Activated CD8-positive, alpha-beta T cell treated with anti-CD3 and anti-CD28 coated beads, Interleukin-2, amount 10 ng/mL, durations not matched to agents 7 days and 5 days (primary cell): ENCODE results near the gene TMOD2. TPM values are rescaled to one million over a fixed set of nuclear protein-coding genes. Genes with fewer than 3 reads are reported as not detected.

Experiments used
- ATAC-seq: fragments of 150-1000 bp; cut with Tn5 transposase; one replicate; pipeline ENCODE4 v1.10.0; 2021; ENCODE audit warnings: moderate library complexity
- CTCF ChIA-PET: fragments of 350-600 bp; sonication (Branson Sonifier 250); formaldehyde crosslinking; loops from one replicate; lab custom pipeline; 2021; ENCODE audit warnings: antibody characterized with exemption; lab: Charles Lee
- POLR2A ChIA-PET: fragments of 350-600 bp; sonication (Branson Sonifier 250); formaldehyde crosslinking; loops from one replicate; lab custom pipeline; 2021; ENCODE audit warnings: antibody characterized with exemption; lab: Charles Lee
- DNase-seq: peaks from one replicate; pipeline ENCODE4 v3.0.0-alpha.2; 2020
- H3K27ac Mint-ChIP-seq: one replicate; pipeline ENCODE4 v1.8.0; 2021; ENCODE audit warnings: mild to moderate bottlenecking, mixed read lengths
- H3K27me3 Mint-ChIP-seq: one replicate; pipeline ENCODE4 v1.8.0; 2021; ENCODE audit warnings: low read depth, mixed read lengths
- H3K36me3 Mint-ChIP-seq: one replicate; pipeline ENCODE4 v1.8.0; 2021; ENCODE audit warnings: low read depth, mixed read lengths
- H3K4me1 Mint-ChIP-seq: one replicate; pipeline ENCODE4 v1.8.0; 2021; ENCODE audit warnings: low read depth, mixed read lengths
- H3K4me3 Mint-ChIP-seq: one replicate; pipeline ENCODE4 v1.8.0; 2021; ENCODE audit warnings: mild to moderate bottlenecking, mixed read lengths
- H3K9me3 Mint-ChIP-seq: one replicate; pipeline ENCODE4 v1.8.0; 2022; ENCODE audit warnings: mixed read lengths; ENCODE audit not compliant: insufficient read depth
- total RNA-seq, 2 experiments: library from RNA; stranded (reverse); gene quantifications; one replicate each; pipeline ENCODE4 v1.2.3, GENCODE V29; 2021

Gene TMOD2
- total RNA-seq = 10 to 100 TPM; 12.0 to 12.5 TPM

DNA sequence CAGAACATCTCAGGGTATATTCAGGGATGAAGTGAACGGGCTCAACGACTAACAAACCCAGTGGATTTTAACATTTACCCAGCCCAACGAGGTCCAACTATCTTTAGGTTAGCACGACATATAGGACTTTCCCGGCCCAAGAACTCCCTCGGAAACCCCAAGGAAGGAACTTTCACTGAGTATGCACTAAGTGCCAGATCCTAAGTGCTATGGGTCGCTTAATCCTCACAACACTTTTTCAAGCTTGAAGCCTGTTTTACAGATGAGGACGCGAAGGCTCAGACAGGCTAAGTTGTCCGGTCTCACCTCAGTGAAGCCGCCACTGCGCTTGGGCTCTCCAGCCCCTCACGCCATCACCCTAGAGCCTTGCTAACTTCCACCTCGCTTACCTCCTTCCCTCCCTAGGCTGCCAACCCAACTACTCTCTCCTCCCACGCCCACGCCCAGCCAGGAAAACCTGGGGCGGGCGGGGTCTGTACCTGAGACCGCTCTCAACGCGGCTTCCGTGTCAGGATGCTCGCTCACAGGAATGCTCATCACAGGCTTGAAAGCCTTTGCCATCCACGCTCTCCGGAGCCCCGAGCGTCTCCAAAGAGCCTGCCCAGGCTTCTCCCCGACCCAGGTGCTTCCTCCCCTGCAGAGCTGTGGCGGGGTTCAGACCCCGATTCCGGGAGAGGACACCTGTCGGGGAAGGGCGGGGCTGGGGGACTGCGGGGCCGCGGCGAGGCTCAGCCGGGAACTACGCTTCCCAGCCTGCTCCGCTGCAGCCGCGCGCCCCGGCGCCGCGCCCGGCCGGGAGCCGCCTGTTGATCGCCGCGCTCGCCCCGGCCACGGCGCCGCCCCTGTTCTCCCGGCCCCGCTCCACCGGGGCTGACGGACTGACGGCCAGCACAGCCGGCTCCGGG, at the start of gene TMOD2:
Gene TMOD2, plus strand, starts transcription at position 806 of the 905 bp plus-strand sequence. CDS start 14,845 bp downstream, outside the sequence.
- Mint-ChIP-seq H3K4me3 (peak within 1 kb of the TSS; percentile 83), H3K36me3 (peaks cover 16% of the 10 kb centered on the region), H3K9me3 (no peaks in the 10 kb centered on the region), H3K27ac (peak within 1 kb of the TSS; percentile 51), H3K27me3 (peaks cover 27% of the 10 kb centered on the region), H3K4me1 (peaks cover 46% of the 10 kb centered on the region)
- ChIA-PET POLR2A (no interaction called here), CTCF (interaction anchor here (0.8 to 2.9 kb wide), 3 partner anchors 16 to 25 kb away, joined by 3 to 17 read pairs (median 3); no protein-coding TSS in a partner anchor)
- peak; percentile 92 for ATAC-seq
- DNase-seq = peak; percentile 51

DNA sequence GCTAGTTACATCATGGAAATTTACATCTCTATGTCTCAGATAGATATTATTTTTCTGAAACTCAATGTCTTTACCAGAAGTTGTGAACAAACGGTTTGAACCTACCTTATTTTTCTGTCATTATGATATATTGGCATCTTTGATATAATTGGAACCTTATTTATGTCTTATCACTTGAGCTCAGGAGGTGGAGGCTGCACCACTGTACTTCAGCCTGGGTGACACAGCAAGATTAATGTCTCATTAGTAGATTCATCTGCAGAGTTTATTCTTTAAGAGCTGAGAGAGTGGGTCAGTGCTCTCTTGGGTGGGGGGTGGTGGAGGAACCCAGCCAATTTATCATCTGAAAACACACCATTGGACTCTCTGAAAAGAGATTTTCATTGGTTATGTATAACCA, 48.7 kb upstream of the TMOD2 start:
- no peaks in the 10 kb centered on the region for H3K36me3 Mint-ChIP-seq
- no peak for DNase-seq
- no peak for ATAC-seq
- ChIA-PET POLR2A (no interaction called here), CTCF (interaction anchor here (1.0 kb wide), 1 partner anchor 53 kb away, joined by 3 read pairs; no protein-coding TSS in a partner anchor)
- no peaks in the 10 kb centered on the region for H3K9me3 Mint-ChIP-seq
- no peaks in the 10 kb centered on the region for H3K4me1 Mint-ChIP-seq
- H3K27ac Mint-ChIP-seq = no peak overlapping the region
- H3K27me3 Mint-ChIP-seq = peaks cover 26% of the 10 kb centered on the region
- H3K4me3 Mint-ChIP-seq = no peak overlapping the region

DNA sequence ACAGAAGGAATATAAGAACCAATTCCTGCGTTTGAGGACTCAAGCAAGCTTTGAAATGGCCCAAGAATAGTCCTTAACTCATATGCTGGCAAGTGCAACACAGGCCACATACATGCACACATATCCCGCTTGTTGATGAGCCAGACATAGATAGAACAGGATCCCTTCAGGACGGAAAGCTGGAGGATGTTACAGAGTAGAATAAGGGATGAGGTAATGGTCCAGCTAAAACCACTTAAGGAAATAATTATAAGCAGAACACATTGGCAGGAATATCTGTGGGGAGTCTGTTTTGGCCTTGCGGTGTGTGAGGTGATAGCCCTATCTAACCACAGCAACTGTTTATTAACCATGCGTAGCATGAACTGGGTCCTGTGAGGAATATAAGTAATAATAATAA, 45.1 kb upstream of the TMOD2 start:
- Mint-ChIP-seq H3K27me3 (peaks cover 10% of the 10 kb centered on the region), H3K4me1 (no peaks in the 10 kb centered on the region), H3K9me3 (no peaks in the 10 kb centered on the region), H3K27ac (no peak overlapping the region), H3K36me3 (no peaks in the 10 kb centered on the region), H3K4me3 (no peak overlapping the region)
- ChIA-PET CTCF (interaction anchor here (0.7 to 1.4 kb wide), 2 partner anchors 56 to 70 kb away, joined by 4 read pairs; no protein-coding TSS in a partner anchor), POLR2A (no interaction called here)
- ATAC-seq = no peak
- DNase-seq = no peak

DNA sequence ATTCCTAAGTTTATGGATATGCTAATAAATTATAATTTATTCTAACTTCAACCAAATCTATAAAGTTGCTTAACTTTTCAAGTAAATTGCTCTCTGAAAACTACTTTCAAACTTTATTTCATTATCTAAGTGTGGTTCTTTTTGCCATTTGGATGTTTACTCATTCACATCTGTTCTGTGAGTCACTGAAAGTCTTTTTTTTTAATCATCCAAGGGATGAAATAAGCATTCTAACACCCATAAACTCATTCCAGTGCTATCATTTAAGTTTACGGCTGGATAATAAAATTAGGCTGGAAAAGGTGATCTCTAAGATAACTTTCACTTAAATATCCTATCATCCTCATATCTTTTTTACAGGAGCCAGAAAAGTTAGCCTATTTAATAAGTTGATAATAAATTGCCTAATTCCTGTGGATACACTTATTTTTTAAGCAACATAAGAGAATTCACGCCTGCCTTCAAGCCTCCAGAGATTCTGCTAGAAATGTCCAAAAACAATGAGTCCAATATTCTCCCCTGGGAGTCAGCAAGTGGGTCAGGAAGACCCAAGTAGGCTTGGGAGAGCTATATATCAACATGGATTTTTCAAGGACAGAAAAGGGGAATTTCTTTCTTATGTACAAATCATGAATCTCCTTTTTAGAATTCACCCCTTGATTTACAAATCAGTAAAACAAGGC, 44.3 kb upstream of the TMOD2 start:
- ChIA-PET POLR2A (no interaction called here), CTCF (interaction anchor here (1.0 to 1.4 kb wide), 2 partner anchors 29 to 69 kb away, joined by 3 to 4 read pairs; no protein-coding TSS in a partner anchor)
- H3K36me3 Mint-ChIP-seq = no peaks in the 10 kb centered on the region
- no peak for ATAC-seq
- H3K27ac Mint-ChIP-seq = no peak overlapping the region
- no peak for DNase-seq
- no peak overlapping the region for H3K4me3 Mint-ChIP-seq
- peaks cover 10% of the 10 kb centered on the region for H3K27me3 Mint-ChIP-seq
- no peaks in the 10 kb centered on the region for H3K4me1 Mint-ChIP-seq
- no peaks in the 10 kb centered on the region for H3K9me3 Mint-ChIP-seq

DNA sequence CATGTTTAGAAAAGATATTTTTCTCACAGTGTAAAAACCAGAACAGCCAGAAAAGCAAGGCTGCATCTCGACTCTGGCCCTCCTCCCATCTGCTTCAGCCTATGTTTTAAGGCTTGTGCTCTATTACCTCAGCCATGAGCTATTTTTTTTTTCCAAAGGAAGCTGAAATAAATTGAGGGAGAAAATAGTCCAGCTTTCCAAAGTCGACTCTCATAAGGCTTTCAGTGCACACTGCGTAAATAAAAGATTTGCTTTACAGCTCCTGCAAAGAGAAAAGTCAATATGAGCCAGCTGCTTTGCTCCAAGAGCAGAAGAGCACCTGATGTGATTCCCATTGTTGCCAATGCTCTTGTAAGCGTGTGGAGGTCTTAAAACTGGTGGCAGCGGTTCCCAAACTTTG, 43.4 kb upstream of the TMOD2 start:
- DNase-seq = no peak
- H3K36me3 Mint-ChIP-seq = no peaks in the 10 kb centered on the region
- H3K27me3 Mint-ChIP-seq = peaks cover 5% of the 10 kb centered on the region
- no peaks in the 10 kb centered on the region for H3K4me1 Mint-ChIP-seq
- no peak overlapping the region for H3K4me3 Mint-ChIP-seq
- ChIA-PET POLR2A (no interaction called here), CTCF (interaction anchor here (1.0 kb wide), 1 partner anchor 28 kb away, joined by 3 read pairs; no protein-coding TSS in a partner anchor)
- no peak overlapping the region for H3K27ac Mint-ChIP-seq
- no peak for ATAC-seq
- H3K9me3 Mint-ChIP-seq = no peaks in the 10 kb centered on the region

DNA sequence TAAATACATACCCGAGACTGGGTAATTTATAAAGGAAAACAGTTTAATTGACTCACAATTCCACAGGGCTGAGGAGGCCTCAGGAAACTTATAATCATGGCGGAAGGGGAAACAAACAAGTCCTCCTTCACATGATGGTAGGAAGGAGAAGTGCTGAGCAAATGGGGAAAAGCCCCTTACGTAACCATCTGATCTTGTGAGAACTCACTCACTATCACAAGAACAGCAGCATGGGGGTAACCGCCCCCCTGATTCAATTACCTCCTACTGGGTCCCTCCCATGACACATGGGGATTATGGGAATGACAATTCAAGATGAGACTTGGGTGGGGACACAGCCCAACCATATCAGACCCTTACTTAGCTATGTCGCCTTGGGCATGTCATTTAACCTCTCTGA, 42.4 kb upstream of the TMOD2 start:
- no peak overlapping the region for H3K27ac Mint-ChIP-seq
- H3K9me3 Mint-ChIP-seq = no peaks in the 10 kb centered on the region
- CTCF ChIA-PET = no interaction called here
- H3K36me3 Mint-ChIP-seq = no peaks in the 10 kb centered on the region
- DNase-seq (no peak), ATAC-seq (no peak)
- POLR2A ChIA-PET = no interaction called here
- H3K27me3 Mint-ChIP-seq = peaks cover 2% of the 10 kb centered on the region
- no peak overlapping the region for H3K4me3 Mint-ChIP-seq
- H3K4me1 Mint-ChIP-seq = no peaks in the 10 kb centered on the region

DNA sequence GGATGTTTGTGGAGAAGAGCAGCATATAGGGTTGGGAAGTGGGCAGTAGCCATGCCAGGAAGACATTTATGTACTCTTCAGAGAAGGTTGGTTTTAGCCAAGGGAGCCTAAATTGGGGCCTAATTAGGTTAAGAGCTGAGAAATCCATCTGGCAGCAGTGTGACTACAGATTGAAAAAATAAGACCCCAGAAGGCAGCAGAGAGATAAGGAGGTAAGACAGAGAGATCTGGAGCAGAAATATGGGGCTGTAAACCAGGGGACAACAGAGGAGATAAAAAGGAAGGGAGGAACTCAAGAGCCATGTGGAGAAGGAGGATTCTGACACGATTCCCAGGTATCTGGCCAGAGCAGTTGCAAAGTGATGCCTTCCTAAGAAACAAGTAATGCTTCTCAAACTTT, 37.2 kb upstream of the TMOD2 start:
- Mint-ChIP-seq H3K27ac (no peak overlapping the region), H3K9me3 (no peaks in the 10 kb centered on the region), H3K27me3 (no peaks in the 10 kb centered on the region), H3K4me3 (no peak overlapping the region), H3K36me3 (no peaks in the 10 kb centered on the region), H3K4me1 (peaks cover 6% of the 10 kb centered on the region)
- ChIA-PET POLR2A (no interaction called here), CTCF (no interaction called here)
- DNase-seq (no peak), ATAC-seq (no peak)

DNA sequence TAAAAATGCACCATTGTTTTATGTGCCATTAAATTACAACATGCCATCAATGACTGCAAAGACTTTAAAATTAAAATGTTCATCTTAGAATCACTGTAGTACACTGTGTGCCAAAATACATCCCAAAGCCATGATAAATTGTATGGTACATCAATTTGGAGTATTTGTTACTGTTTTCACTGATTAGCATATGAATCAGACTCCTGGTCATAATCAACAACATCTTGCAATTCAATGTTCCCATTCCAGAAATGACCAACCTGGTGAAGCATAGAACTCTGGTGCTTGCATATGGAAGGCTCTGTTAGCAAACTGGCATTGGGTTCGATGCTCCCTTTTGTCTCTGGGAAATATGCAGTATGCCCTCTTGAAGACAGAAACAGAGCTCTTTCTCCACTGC, 36.5 kb upstream of the TMOD2 start:
- Mint-ChIP-seq H3K27me3 (no peaks in the 10 kb centered on the region), H3K4me1 (peaks cover 7% of the 10 kb centered on the region), H3K4me3 (no peak overlapping the region), H3K36me3 (no peaks in the 10 kb centered on the region), H3K9me3 (no peaks in the 10 kb centered on the region), H3K27ac (no peak overlapping the region)
- DNase-seq = no peak
- CTCF ChIA-PET = no interaction called here
- POLR2A ChIA-PET = no interaction called here
- no peak for ATAC-seq

DNA sequence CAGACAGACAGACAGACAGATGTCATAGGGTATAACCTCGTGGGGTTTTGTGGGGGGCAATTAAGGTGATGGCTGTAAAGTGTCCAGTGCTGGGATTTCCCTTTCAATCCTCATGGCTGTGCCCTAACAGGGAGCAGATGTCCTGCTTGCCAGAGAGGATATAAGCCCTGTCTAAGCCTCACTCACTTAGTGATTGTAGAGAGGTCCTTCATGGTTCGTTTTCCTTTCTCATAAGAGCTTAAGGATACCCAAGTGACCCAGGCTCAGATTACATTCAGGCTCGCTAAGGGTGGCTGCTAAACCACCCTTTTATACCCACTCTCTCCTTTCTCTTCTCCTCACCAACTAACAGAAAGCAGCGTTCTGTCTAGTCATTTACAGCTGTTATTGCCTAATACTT, 33.2 kb upstream of the TMOD2 start:
- H3K4me3 Mint-ChIP-seq = no peak overlapping the region
- ChIA-PET CTCF (no interaction called here), POLR2A (no interaction called here)
- H3K27ac Mint-ChIP-seq = no peak overlapping the region
- H3K36me3 Mint-ChIP-seq = peaks cover 17% of the 10 kb centered on the region
- H3K4me1 Mint-ChIP-seq = peaks cover 12% of the 10 kb centered on the region
- ATAC-seq (no peak), DNase-seq (no peak)
- no peaks in the 10 kb centered on the region for H3K9me3 Mint-ChIP-seq
- no peaks in the 10 kb centered on the region for H3K27me3 Mint-ChIP-seq

DNA sequence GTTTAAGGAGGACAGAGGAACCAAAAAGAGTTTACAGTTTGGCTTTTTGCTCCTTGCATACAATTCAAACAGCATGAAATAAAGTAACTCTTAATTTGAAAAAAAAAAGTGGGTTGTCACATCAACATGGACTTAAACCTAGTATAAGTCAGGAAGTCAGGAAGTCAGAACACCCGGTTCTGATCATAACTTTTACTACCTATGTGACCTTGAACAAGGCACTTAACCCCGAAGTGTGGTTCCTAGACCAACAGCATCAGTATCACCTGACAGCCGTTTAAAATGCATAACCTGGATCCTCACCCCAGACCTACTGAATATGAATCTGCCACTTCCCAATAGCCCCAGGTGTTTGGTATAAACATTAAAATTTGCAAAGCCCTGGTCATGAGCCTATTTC, 32.7 kb upstream of the TMOD2 start:
- CTCF ChIA-PET = interaction anchor here (1.4 to 2.5 kb wide), 2 partner anchors 10 to 17 kb away, joined by 6 to 8 read pairs; no protein-coding TSS in a partner anchor
- H3K27ac Mint-ChIP-seq = no peak overlapping the region

DNA sequence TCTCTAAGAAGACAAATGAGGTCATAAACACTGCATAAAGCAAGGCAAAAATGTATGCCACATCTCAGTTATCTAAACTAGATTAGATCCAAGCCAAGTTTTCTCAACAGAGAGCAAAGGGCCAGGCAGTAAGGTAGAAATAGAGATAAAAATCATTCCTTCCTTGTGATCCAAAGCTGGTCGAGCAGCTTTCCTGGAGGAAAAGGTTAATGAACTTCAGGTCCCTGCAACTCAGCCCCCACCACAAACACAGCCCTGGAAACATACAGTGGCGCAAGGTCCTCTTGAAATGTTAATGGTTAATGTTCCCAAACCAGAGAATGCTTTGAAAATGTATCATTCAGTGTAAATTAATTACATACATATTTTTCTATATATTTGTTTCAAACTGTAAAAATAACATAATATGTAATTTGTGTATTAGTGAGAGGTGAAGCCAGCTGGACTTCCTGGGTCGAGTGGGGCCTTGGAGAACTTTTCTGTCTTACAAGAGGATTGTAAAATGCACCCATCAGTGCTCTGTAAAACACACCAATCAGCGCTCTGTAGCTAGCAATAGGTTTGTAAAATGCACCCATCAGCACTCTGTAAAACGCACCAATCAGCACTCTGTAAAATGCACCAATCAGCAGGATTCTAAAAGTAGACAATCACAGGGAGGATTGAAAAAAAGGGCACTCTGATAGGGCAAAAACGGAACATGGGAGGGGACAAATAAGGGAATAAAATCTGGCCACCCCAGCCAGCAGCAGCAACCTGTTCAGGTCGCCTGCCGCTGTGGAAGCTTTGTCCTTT, 31.0 kb upstream of the TMOD2 start:
- Mint-ChIP-seq H3K27ac (no peak overlapping the region), H3K4me1 (peaks cover 25% of the 10 kb centered on the region), H3K27me3 (no peaks in the 10 kb centered on the region), H3K9me3 (no peaks in the 10 kb centered on the region), H3K4me3 (no peak overlapping the region), H3K36me3 (peaks cover 29% of the 10 kb centered on the region)
- DNase-seq (no peak), ATAC-seq (no peak)
- ChIA-PET CTCF (interaction anchor here (0.5 to 2.5 kb wide), 5 partner anchors 9 to 63 kb away, joined by 3 to 8 read pairs (median 6); no protein-coding TSS in a partner anchor), POLR2A (no interaction called here)

More for the DNA sequence above, 32.7 kb upstream of the TMOD2 start:
- Mint-ChIP-seq H3K4me1 (peaks cover 12% of the 10 kb centered on the region), H3K27me3 (no peaks in the 10 kb centered on the region), H3K36me3 (peaks cover 20% of the 10 kb centered on the region), H3K9me3 (no peaks in the 10 kb centered on the region), H3K4me3 (no peak overlapping the region)
- POLR2A ChIA-PET = no interaction called here
- DNase-seq (no peak), ATAC-seq (no peak)
